Dermis microvascular lymphatic vessel endothelial cell (primary cell): ENCODE measurements around the gene KIF20B. TPM values are rescaled to one million over a fixed set of nuclear protein-coding genes. Genes with fewer than 3 reads are reported as not detected.

ENCODE experiments used
- DNase-seq, 2 donors: peaks; one replicate each; pipeline versions ENCODE4 v3.0.0 to v3.0.0-alpha.2; 2010; ENCODE audit warnings: low read depth in 2 of 2
- total RNA-seq: library from RNA; depleted of rRNA; stranded (reverse); fragments of >200 nt; gene quantifications from 2 replicates; pipeline ENCODE4 v1.2.1, GENCODE V29; 2014

Gene KIF20B, protein sequence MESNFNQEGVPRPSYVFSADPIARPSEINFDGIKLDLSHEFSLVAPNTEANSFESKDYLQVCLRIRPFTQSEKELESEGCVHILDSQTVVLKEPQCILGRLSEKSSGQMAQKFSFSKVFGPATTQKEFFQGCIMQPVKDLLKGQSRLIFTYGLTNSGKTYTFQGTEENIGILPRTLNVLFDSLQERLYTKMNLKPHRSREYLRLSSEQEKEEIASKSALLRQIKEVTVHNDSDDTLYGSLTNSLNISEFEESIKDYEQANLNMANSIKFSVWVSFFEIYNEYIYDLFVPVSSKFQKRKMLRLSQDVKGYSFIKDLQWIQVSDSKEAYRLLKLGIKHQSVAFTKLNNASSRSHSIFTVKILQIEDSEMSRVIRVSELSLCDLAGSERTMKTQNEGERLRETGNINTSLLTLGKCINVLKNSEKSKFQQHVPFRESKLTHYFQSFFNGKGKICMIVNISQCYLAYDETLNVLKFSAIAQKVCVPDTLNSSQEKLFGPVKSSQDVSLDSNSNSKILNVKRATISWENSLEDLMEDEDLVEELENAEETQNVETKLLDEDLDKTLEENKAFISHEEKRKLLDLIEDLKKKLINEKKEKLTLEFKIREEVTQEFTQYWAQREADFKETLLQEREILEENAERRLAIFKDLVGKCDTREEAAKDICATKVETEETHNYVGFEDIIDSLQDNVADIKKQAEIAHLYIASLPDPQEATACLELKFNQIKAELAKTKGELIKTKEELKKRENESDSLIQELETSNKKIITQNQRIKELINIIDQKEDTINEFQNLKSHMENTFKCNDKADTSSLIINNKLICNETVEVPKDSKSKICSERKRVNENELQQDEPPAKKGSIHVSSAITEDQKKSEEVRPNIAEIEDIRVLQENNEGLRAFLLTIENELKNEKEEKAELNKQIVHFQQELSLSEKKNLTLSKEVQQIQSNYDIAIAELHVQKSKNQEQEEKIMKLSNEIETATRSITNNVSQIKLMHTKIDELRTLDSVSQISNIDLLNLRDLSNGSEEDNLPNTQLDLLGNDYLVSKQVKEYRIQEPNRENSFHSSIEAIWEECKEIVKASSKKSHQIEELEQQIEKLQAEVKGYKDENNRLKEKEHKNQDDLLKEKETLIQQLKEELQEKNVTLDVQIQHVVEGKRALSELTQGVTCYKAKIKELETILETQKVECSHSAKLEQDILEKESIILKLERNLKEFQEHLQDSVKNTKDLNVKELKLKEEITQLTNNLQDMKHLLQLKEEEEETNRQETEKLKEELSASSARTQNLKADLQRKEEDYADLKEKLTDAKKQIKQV (N-terminal part only)
- total RNA-seq = 3.0 and 7.3 TPM in 2 replicates

GRCh38 chr10:89701242-89702120 lies at the start of gene KIF20B:
Gene KIF20B (plus strand): TSS chr10:89701590. CDS start chr10:89705295, 3,705 bp downstream.
- DNase-seq = peak; percentile 91 to 98

GRCh38 chr10:89651916-89652573 lies 49.3 kb upstream of the KIF20B start:
- DNase-seq = no peak

DNA sequence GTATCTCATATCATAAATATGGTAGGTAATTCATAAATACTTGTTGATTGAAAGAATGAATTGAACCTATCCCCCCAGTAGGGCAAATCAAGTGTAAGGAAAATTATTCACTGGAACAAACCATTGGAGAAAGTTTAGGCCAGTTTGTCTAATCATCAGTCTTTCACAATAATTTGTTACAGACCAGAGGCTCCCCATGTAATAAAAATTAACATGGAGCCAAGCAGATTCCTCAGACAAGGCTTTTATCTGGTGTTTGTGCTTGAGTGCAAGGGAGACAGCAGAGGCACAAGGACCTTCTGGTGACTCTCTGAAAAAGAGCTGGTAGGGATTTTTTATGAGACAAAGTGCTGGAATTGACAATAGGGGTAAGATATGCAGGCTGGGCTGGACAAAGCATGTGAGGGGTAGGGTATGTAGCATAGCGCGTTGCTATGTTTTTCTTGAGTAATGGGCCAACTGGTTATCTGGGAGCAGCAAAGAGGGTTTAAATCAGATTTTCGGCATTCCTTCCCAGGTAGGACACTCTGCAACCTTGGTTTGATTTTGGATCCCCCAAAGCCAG lies 48.5 kb upstream of the KIF20B start:
- DNase-seq = no peak

GRCh38 chr10:89653410-89653869 lies 48.0 kb upstream of the KIF20B start:
- no peak for DNase-seq

GRCh38 chr10:89655722-89656121 lies 45.7 kb upstream of the KIF20B start:
- DNase-seq = no peak

GRCh38 chr10:89657302-89657701 lies 44.1 kb upstream of the KIF20B start:
- DNase-seq = no peak

- no peak for DNase-seq
Observed at GRCh38 chr10:89659143-89660131, 42.0 kb upstream of the KIF20B start.

DNA sequence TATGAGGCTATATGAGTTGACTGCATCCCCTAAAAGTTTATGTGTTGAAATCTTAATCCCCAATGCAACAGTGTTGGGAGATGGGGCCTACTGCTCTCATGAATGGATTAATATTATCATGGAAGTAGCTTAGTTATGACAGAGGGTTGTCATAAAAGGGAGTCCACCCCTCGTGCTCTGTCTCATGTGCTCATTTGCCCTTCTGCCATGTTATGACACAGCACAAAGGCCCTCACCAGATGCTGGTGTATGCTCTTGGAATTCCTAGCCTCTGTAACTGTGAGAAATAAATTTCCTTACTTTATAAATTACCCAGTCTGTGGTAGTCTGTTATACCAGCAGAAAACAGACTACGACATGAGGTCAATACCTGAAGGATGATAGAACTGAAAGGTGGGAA lies 38.8 kb upstream of the KIF20B start:
- DNase-seq = no peak

- DNase-seq = no peak
Observed at GRCh38 chr10:89663144-89663543, 38.2 kb upstream of the KIF20B start.

- no peak for DNase-seq
Observed at GRCh38 chr10:89664203-89664602, 37.2 kb upstream of the KIF20B start.

DNA sequence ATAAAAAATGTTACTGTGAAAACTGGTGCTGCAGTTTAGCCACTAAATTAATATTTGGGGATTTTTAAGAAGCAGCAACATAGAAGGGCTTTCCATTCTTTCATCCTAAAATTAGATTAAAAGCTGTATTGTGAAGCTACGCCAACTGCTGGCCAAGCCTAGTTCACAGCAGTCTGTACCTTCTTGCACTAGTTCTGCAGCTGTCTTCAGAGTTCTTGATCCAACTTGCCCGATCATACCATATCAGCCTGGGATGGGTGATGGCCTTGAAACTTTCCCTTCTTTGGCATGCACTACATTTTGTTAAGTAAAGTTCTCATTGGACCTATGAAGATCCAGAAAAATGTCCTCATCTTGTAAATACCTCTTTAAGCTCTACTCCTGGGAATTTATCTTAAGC lies 36.1 kb upstream of the KIF20B start:
- DNase-seq = no peak

GRCh38 chr10:89666138-89666537 lies 35.3 kb upstream of the KIF20B start:
- no peak for DNase-seq

- no peak for DNase-seq
Observed at GRCh38 chr10:89668386-89669071, 32.9 kb upstream of the KIF20B start.

GRCh38 chr10:89669985-89670384 lies 31.4 kb upstream of the KIF20B start:
- no peak for DNase-seq

GRCh38 chr10:89670926-89671325 lies 30.5 kb upstream of the KIF20B start:
- DNase-seq = no peak

DNA sequence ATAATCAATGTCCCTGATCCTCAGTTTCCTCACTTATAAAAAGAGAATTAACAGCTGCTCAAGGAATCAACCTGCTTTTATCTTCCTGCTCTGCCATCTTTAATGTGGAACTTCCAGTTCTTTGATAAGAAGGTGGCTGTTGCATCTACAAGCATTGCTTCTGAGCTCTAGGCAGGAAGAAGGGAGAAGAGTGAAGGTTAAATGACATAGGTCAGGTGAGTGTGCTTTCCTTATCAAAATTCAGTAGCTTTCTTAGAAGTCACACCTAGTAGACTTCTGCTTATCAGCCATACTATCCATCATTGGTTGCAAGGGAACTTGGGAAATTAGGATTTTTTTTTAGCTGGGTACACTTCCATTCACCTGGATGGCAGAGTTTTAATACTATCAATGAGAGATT lies 24.0 kb upstream of the KIF20B start:
- DNase-seq = no peak

DNA sequence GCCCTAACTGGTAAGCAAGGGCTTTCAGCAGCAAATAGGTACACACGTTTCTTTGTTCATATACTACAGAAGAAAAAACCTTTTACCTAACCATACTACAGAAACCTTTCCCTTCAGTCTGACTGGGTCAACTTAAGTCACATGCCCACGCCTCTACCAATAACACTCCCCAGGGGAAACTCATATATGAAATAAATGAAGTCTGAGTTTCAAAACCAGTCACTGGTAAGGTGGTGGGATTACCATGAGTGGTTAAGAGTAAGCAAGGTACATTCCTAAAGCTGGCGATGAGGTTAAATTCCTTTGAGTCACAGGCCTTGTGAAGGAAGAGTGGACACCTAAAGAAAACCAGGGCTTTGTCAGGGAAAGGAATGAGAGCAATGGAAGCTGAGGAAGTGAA lies 21.4 kb upstream of the KIF20B start:
- no peak for DNase-seq

DNA sequence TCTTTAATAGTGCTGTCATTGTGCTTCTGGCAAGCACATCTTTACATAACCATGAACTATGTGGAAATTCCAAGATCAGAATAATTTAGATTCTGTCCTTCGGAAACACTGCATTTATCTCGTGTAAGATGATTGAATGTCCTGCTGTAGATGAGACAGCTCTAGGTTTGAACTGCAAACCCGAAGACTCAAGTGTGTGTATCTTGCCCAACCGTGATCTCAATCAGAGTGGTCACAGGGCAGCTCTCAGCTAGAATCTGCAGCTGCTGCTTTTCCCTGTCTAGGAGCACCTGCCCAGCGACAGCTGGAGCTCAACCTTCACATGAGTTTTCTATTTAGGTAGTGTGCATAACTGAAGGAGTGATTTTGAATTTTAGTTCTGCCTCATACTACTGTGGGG lies 17.5 kb upstream of the KIF20B start:
- no peak for DNase-seq
